SK-N-SH (cell line): Measurements from ENCODE around the gene DCTD.

Source experiments
- CTCF ChIP-seq: fragments of 200-600 bp; sonication (generic); IDR thresholded peaks from 2 replicates; pipeline ENCODE4 v1.6.1; 2017; ENCODE audit warnings: antibody characterized with exemption, mild to moderate bottlenecking, moderate library complexity
- EZH2phosphoT487 ChIP-seq: fragments of 200-600 bp; sonication (generic); IDR thresholded peaks from 2 replicates; pipeline ENCODE4 v1.6.1; 2017; ENCODE audit warnings: low read depth, mixed run types, mild to moderate bottlenecking, antibody characterized with exemption, moderate library complexity, borderline replicate concordance
- FOXJ3 ChIP-seq: sonication (generic); formaldehyde crosslinking; IDR thresholded peaks from 2 replicates; pipeline ENCODE4 v1.5.1; 2020; ENCODE audit warnings: mild to moderate bottlenecking, missing genetic modification reagents
- FOXM1 ChIP-seq: IDR thresholded peaks from 2 replicates; pipeline ENCODE4 v1.4.0; 2012; ENCODE audit warnings: low read depth, mild to moderate bottlenecking
- MAX ChIP-seq: IDR thresholded peaks from 2 replicates; pipeline ENCODE4 v1.4.0; 2012; ENCODE audit warnings: low read depth
- RCOR1 ChIP-seq: fragments of 150-350 bp; IDR thresholded peaks from 2 replicates; pipeline ENCODE4 v1.6.1; 2017; ENCODE audit warnings: antibody characterized with exemption, low read length
- RFX5 ChIP-seq: IDR thresholded peaks from 2 replicates; pipeline ENCODE4 v1.6.1; 2012; ENCODE audit warnings: mild to moderate bottlenecking, improper control_type of control experiment, low read length
- RXRA ChIP-seq: IDR thresholded peaks from 2 replicates; pipeline ENCODE4 v1.4.0; 2012; ENCODE audit warnings: low read depth, mild to moderate bottlenecking, borderline replicate concordance
- SMC3 ChIP-seq: IDR thresholded peaks from 2 replicates; pipeline ENCODE4 v1.6.1; 2012; ENCODE audit warnings: low read depth, low read length, improper control_type of control experiment
- TAF1 ChIP-seq: IDR thresholded peaks from 2 replicates; pipeline ENCODE4 v1.6.1; 2012; ENCODE audit warnings: low read depth, mild to moderate bottlenecking, low read length, moderate library complexity, borderline replicate concordance
- TEAD4 ChIP-seq: IDR thresholded peaks from 2 replicates; pipeline ENCODE4 v1.4.0; 2012; ENCODE audit warnings: mild to moderate bottlenecking, borderline replicate concordance; ENCODE audit not compliant: insufficient read depth

GRCh38 chr4:182937268-182938204 is 20.4 kb upstream of the DCTD start:
- TF ChIP-seq CTCF (no peak), RXRA (no peak), MAX (no peak), RCOR1 (no peak), SMC3 (no peak), FOXJ3 (CRISPR knock-in tag) (no peak), EZH2phosphoT487 (no peak), TEAD4 (no peak), RFX5 (no peak), FOXM1 (no peak), TAF1 (no peak)
